H1 (cell line): Measurements from ENCODE around the gene RAD51B. TPM values are rescaled to one million over a fixed set of nuclear protein-coding genes. Genes with fewer than 3 reads are reported as not detected.

Source experiments
- CBX8 ChIP-seq: fragments of 300-800, 300-1000 bp; sonication (generic); IDR thresholded peaks from 2 replicates; pipeline ENCODE4 v1.7.1; 2016; ENCODE audit warnings: low read depth, low read length, borderline replicate concordance
- CHD7 ChIP-seq: fragments of 300-600 bp; sonication (generic); IDR thresholded peaks from 2 replicates; pipeline ENCODE4 v1.7.1; 2012; ENCODE audit warnings: low read length, moderate library complexity, mild to moderate bottlenecking, inconsistent platforms; ENCODE audit not compliant: insufficient replicate concordance
- CTCF ChIP-seq, 3 experiments: IDR thresholded peaks; 1 replicate in 2 of 3; 2 replicates in 1 of 3; pipeline versions ENCODE4 v1.5.1 to v1.6.1; 2011; ENCODE audit warnings: low read length in 3 of 3, mild to moderate bottlenecking in 3 of 3, inconsistent platforms in 2 of 3, low read depth in 1 of 3, moderate library complexity in 1 of 3; ENCODE audit not compliant: insufficient read depth in 1 of 3; ENCODE audit errors: control extremely low read depth in 1 of 3
- HDAC6 ChIP-seq: IDR thresholded peaks from one replicate; pipeline ENCODE4 v1.7.1; 2012; ENCODE audit warnings: low read depth, mild to moderate bottlenecking, inconsistent platforms, low read length, moderate library complexity
- KDM5A ChIP-seq: fragments of 200-600 bp; IDR thresholded peaks from 2 replicates; pipeline ENCODE4 v1.7.1; 2012; ENCODE audit warnings: mild to moderate bottlenecking, low read length, inconsistent platforms, mixed read lengths
- RBBP5 ChIP-seq: IDR thresholded peaks from 2 replicates; pipeline ENCODE4 v1.7.1; 2012; ENCODE audit warnings: low read depth, mild to moderate bottlenecking, inconsistent platforms, low read length, moderate library complexity, borderline replicate concordance
- polyA plus RNA-seq, 7 experiments: library from polyadenylated mRNA; depleted of rRNA in 3 of 7; stranded (reverse) in 5 of 7; unstranded in 2 of 7; fragments of >200 nt in 5 of 7; fragments of 200-250 nt in 2 of 7; gene quantifications; 1 replicate in 5 of 7; 2 replicates in 1 of 7; 4 replicates in 1 of 7; pipeline versions ENCODE4 v1.2.1 to v1.2.3, GENCODE V29; 2011 to 2013; ENCODE audit warnings: missing spikeins in 2 of 7, mixed read lengths in 2 of 7
- total RNA-seq: library from RNA; stranded (reverse); fragmentation: NEBNext Ultra II Directional; extraction: Animal tissue kit (Norgen Biotek cat#: 25700); gene quantifications from 2 replicates; pipeline ENCODE4 v1.2.1, GENCODE V29; 2021

The RAD51B gene
- total and polyA plus RNA-seq, 2 of the 8 experiments (the other 6 are each of a cell fraction or from before 2014, with no cell fraction given), result 3.9 to 14.9 TPM

- TF ChIP-seq CHD7, result no peak
- no peak for TF ChIP-seq KDM5A
- TF ChIP-seq CBX8, result no peak
- TF ChIP-seq RBBP5, result no peak
- TF ChIP-seq HDAC6, result no peak
- TF ChIP-seq CTCF (IDR thresholded peaks at IDR 0.05; ENCODE audit: control extremely low read depth in 1 of 3, insufficient read depth in 1 of 3, low read depth in 1 of 3, low read length in 3 of 3), result no peak
Observed at GRCh38 chr14:68558096-68558495, 738.5 kb downstream of the RAD51B start (continued).
